Measurements from ENCODE around the gene NFATC1. TPM values are rescaled to one million over a fixed set of nuclear protein-coding genes. Genes with fewer than 3 reads are reported as not detected.
"Not testable (repeated sequence)": the region's sequence is repeated elsewhere in the genome, so short reads cannot be mapped to it uniquely, and the experiment has no call there.

Gene NFATC1
- total RNA-seq, 2 donors from 2014 or later = 89.4 to 94.8 TPM

DNA sequence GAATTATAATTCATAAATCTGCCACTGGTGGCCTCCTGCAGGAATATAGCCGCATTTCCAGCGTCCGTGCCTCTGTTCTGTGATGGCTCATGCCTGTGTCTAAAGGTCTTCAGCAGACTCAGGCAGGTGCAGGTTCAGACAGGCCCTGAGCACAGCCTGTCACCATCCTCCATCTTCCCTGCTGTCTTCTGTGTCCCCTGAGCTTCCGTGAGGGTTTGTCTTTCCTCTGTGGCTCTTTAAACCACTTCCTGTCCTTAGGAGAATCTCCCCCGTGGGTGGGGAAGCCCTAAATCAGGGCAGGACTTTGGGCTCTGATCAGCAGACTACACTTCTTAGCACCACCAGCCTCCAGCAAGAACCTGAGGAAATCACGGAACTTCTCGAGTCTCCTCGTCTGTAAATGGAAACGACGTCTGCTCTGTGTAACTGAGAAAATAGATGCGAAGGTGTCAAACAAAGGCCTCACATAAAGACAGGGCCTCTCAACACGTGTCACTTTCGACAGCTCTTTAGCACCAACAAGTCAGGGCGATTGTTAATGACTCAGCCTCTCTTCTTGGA, 24.1 kb upstream of the NFATC1 start:
- peak overlapping the region; percentile 21 to 85 for H3K27ac Mint-ChIP-seq
- DNase-seq (ENCODE audit: low spot score in 2 of 2) (peak in 1 of 2 donors; percentile 53), ATAC-seq (peak; percentile 51 to 86)
- H3K9me3 Mint-ChIP-seq = no peaks in the 10 kb centered on the region
- H3K36me3 Mint-ChIP-seq = no peaks in the 10 kb centered on the region

DNA sequence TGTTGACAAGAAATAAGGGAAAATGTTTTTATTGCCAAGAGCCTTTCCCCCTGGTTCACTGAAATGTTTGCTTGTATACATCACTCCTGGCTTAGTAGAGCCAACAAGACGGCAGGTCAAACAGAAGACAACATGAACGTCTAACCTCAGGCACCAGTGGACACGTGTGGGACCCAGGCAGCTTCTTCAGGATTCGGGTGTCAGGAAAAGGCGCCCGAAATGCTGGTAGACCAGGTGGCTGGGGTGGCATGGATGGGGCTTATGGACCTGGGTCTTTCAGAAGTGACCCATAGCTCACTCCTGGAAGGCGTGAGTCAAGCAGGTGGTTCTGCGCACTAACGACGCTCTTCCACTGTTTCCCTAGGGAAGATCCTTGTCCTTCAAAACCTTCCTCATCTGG, 23.3 kb upstream of the NFATC1 start:
- no peaks in the 10 kb centered on the region for H3K36me3 Mint-ChIP-seq
- no peak for ATAC-seq
- no peak overlapping the region for H3K27ac Mint-ChIP-seq
- DNase-seq (ENCODE audit: low spot score in 2 of 2) = peak in 1 of 2 donors; percentile 30
- H3K9me3 Mint-ChIP-seq = no peaks in the 10 kb centered on the region

DNA sequence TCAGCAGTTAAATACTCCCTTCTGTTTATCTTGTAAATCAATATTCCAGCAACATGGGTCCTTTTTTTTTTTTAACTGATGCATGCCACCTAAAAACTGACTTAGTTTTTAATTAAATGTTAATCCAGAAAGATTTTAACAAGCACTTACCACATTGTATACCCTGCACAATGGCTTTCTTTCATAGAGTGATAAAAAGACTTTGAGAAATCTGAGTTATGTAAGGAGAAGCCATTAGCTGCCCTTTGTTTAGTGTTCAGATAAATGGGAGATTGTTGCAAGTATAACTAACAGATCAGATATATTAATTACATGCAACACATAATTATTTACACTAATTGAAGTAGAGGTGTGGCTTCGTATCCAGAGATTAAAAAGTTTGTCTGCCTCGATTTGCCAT, 22.7 kb upstream of the NFATC1 start:
- H3K27ac Mint-ChIP-seq = no peak overlapping the region
- no peaks in the 10 kb centered on the region for H3K9me3 Mint-ChIP-seq
- ATAC-seq = no peak
- no peak for DNase-seq (ENCODE audit: low spot score in 2 of 2)
- no peaks in the 10 kb centered on the region for H3K36me3 Mint-ChIP-seq

DNA sequence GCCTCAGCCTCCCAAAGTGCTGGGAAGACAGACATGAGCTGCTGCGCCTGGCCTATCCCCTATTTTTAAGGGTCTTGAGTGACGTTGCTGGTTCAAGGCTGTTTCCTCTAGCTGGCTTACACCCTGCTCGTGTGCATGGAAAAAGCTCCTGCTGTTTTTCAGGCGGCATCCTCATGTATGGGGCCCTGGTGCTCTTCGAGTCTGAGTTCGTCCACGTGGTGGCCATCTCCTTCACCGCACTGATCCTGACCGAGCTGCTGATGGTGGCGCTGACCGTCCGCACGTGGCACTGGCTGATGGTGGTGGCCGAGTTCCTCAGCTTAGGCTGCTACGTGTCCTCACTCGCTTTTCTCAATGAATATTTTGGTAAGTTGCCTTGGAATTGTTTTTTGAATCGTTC, 22.0 kb upstream of the NFATC1 start:
- Mint-ChIP-seq H3K36me3 (no peaks in the 10 kb centered on the region), H3K9me3 (no peaks in the 10 kb centered on the region), H3K27ac (no peak overlapping the region)
- peak in 1 of 2 donors; percentile 37 for DNase-seq (ENCODE audit: low spot score in 2 of 2)
- ATAC-seq = no peak

DNA sequence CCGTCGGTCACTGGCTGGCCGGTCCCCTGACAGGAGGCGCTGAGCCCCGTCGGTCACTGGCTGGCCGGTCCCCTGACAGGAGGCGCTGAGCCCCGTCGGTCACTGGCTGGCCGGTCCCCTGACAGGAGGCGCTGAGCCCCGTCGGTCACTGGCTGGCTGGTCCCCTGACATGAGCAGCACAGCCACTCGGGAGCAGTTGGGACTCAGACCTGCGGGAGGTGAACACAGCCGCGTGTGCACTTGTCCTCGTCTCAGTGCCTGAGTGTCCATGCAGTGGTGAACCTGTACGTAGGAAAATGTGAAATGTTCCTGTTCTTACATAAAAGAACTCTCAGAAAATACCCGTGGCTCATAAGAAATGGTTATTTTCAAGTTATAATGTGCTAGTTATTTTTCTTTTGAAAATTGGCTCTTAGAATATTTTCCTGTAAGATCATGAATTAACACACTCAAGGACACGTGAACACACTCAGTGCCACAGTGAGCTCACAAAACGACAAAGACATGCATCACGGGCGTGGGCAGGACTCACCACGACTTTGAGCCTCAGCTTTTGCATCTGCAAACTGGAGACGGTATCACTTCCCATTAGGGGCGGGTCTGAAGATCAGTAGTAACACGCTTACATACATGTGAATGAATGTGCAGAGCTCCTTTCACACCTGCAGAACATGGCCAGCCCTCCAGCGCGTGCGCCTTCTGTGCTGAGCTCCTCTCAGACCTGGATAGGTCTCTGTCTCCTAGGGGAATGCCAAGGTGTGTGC, 21.1 kb upstream of the NFATC1 start:
- Mint-ChIP-seq H3K27ac (no peak overlapping the region), H3K36me3 (no peaks in the 10 kb centered on the region), H3K9me3 (no peaks in the 10 kb centered on the region)
- DNase-seq (ENCODE audit: low spot score in 2 of 2) (peak in 1 of 2 donors; percentile 34), ATAC-seq (no peak)

DNA sequence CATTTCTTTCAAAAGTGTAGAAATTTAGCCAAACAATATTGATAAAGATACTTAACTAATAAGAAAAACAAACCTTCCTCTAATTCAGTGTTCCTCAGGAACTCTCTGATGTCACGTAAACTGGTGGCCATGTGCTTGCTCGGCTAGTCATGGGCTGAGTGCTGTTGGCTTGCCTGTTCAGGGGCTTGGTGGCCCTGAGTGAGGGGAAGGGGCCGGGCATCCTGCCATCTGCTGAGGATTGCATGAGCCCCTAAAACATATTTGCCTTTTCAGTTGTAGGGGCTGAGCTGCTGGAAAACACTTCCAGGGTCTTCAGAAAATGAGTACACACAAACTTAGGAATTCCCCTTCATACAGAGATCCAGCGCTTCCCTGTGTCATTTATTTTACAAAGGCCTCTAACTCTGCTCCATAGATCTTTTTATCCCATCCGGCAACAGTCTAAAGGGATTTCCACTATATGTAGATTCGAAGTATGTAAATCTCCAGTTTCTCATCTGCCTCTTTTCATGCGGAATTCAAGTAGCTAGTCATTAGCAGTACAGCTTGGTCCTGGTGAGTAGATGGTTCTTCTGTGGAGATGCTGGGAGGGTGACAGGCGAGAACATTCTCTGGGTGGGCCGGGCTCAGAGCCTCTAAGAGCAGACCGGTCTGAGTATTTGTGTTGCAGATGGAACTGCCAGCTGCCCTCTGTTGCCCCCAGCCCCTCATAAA, 20.1 kb upstream of the NFATC1 start:
- ATAC-seq = no peak
- peak in 1 of 2 donors; percentile 30 for DNase-seq (ENCODE audit: low spot score in 2 of 2)
- no peak overlapping the region for H3K27ac Mint-ChIP-seq
- H3K9me3 Mint-ChIP-seq = no peaks in the 10 kb centered on the region
- no peaks in the 10 kb centered on the region for H3K36me3 Mint-ChIP-seq

DNA sequence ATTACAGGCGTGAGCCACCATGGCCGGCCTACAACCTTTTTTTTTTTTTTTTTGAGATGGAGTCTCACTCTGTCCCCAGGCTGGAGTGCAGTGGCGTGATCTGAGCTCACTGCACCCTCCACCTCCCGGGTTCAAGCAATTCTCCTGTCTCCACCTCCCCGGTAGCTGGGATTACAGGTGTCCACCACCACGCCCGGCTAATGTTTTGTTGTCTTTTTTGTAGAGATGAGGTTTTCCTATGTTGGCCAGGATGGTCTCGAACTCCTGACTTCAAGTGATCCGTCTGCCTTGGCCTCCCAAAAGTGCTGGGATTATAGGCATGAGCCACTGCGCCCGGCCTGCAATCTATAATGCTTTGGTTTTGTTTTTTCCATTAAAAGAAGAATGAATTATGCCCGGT, 19.1 kb upstream of the NFATC1 start:
- peak in 1 of 2 donors; percentile 2 for DNase-seq (ENCODE audit: low spot score in 2 of 2)
- not testable (repeated sequence) for H3K9me3 Mint-ChIP-seq, H3K27ac Mint-ChIP-seq, H3K36me3 Mint-ChIP-seq, ATAC-seq

DNA sequence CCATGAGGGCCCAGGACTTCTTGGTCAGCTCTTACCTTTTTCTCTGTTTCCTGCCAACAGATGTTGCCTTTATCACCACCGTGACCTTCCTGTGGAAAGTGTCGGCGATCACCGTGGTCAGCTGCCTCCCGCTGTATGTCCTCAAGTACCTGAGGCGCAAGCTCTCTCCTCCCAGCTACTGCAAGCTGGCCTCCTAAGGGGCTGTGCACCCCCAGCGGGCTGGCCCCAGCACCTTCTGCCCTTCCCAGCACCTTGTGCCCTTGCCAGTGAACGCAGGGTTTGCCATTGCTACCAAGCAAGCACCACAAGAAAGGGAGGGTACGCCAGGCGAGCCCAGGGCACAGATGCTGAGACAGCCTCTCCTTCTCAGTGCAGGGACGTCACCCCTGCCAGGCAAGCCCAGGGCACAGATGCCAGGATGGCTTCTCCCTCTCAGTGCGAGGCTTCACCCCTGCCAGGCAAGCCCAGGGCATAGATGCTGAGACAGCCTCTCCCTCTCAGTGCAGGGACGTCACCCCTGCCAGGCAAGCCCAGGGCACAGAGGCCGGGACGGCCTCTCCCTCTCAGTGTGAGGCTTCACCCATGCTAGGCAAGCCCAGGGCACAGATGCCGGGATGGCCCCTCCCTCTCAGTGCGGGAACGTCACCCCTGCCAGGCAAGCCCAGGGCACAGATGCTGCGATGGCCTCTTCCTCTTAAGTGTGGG, 18.4 kb upstream of the NFATC1 start:
- H3K9me3 Mint-ChIP-seq = no peaks in the 10 kb centered on the region
- ATAC-seq (no peak), DNase-seq (ENCODE audit: low spot score in 2 of 2) (peak in 1 of 2 donors; percentile 51)
- peak overlapping the region in 1 of 2 donors; percentile 68 for H3K27ac Mint-ChIP-seq
- H3K36me3 Mint-ChIP-seq = no peaks in the 10 kb centered on the region

DNA sequence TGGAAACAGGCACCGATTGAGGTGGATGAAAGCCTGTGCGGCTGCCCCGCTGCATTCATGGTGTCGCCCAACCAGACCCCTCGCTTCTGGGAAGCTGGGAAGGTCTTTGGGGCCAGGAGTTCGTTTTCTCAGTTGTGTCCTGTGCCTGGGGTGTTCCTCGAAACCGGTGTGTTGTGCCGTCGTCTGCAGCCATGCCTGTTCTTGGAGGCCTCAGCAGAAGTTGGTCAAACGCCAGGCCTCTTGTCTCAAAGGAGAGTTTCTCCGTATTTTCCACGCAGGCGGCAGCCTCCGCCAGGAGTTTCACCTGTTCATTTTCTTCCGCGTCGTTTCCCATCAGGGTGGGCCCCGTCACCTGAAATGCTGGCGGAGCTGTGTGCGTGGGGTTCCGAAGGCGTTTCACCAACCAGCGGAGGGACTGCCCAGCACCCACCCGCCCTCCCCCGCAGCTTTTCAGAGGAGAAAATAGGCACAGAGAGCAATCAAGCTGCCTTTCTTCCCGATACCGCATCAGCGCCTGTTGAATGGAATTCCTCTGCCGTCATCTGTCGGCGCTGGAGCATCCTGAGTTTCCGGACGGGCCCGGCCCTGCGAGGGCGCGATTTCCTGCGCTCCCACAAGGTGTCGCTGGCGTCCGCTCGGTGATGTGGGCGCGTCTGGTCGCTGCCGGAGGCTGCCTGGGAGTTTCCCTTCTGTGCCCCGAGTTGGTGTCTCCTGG, 17.0 kb upstream of the NFATC1 start:
- Mint-ChIP-seq H3K9me3 (no peaks in the 10 kb centered on the region), H3K27ac (peak overlapping the region in 1 of 2 donors; percentile 79), H3K36me3 (no peaks in the 10 kb centered on the region)
- DNase-seq (ENCODE audit: low spot score in 2 of 2) = peak; percentile 86 to 91
- peak; percentile 84 to 93 for ATAC-seq

DNA sequence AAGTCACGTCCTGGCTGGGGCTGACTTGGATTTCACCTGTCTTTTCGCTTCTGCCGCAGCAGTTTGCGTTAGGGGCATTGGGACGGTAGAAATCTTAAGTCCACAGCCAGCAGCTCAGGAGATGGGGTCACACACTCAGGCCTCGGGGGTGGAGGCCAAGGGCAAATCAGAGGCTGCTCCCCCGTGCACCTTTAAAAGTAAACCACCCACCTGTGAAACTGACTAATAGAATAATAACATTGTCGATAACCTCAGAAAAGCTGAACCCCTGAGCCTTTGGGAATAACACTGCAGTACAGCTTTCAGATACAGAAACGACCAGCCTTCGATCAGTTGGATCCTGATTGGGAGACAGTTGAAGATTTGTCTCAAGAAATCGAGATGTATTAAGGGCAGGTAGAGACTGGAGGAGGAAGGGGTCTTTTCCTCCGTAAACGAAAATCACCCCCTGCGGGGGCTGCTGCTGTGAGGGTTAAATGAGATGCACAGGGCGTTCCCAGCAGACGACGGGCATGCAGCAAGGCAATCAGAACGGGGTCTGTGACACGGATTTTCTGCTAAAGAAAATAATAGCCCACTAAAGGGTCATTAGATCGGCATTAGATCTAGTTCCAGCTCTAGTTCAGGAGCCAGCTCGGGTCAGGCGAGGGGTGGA, 16.4 kb upstream of the NFATC1 start:
- Mint-ChIP-seq H3K9me3 (no peaks in the 10 kb centered on the region), H3K27ac (no peak overlapping the region), H3K36me3 (no peaks in the 10 kb centered on the region)
- DNase-seq (ENCODE audit: low spot score in 2 of 2) (no peak), ATAC-seq (no peak)

DNA sequence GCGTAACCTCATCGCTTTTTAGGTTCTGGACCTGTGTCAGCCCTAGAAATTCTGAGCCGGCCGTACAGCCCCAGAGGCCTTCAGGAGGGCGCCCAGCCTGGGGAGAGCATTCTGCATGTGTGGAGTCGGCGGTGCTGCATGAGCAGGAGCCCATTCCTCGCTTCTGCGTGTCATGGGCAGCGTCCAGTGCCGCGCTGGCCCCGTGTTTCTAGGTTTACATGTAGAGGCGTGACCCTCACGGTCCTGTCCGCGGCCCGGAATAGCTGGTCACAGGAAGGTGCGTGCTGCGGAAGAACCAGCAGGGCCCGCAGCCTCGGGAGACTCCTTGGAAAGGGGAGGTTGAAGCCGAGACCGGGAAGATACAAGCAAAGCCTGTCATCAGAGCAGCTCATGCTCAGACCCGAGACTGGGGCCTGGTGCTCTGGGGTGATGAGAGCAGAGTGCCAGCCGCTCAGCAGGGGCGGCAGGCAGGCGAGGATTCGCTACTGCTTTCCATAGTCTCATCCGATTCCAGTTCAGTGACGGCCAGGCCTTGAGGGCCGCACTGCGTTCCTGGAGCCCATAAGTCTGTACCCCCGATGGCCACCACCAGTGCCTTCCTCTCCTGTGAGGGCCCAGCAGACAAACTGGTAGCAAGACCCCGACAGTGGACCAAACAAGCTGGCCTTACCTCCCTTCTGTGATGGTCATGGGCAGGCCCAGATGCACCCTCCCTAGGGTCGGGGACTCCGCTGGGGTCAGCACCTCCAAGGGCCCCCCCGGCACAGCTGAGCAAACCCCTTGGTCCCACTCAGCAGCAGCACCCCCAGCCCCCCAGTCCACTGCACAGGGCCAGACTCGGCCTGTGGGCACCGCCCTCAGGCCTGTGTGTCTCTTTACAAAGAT, 15.6 kb upstream of the NFATC1 start:
- peak in 1 of 2 donors; percentile 52 for DNase-seq (ENCODE audit: low spot score in 2 of 2)
- ATAC-seq = peak in 1 of 2 donors; percentile 8

DNA sequence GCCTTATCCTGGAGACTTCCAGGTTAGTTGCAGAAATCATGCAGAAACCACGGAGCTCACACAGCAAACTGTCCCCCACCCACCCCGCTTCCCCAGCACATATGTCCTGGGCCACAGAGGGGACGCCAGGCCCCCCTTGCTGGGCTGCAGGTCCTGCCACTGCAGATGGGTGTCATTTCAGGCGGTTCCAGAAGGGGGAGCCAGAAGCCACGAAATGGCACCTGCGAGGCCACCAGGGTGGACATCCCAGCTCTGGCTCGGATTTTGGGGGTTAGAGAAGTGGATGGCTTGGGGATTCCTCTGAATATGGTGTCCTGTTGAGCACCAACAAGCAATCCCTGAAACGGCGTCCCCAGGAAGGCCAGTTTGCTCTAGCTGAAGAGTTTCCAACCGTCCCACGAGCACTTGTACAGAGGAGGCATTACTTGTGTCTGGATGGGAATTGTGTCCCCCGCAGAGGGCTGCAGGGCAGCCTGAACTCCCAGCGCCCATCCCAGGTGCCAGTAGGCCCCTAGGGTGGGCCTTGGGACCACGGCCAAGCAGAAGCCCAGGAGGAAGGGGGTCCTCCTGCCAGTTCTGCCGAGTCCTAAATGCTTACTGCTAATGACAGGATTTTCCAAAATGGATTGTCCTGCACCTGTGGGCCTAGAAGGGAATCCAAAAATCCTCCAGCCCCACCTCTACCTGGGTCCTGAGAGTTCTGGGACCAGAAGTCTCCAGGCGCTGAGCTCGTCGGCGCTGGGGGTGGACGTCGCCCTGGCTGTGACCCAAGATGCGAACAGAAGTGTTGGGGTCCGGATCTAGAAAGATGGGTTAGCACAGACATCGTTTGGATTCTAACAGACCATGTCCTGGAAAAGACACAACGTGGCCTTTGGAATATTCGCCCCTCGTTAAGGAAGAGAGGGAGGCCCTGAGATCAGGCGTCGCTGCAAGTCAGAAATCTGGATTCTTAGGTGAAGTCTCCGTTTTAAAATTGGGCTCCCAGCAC, 14.6 kb upstream of the NFATC1 start:
- Mint-ChIP-seq H3K27ac (peak overlapping the region in 1 of 2 donors; percentile 46), H3K36me3 (no peaks in the 10 kb centered on the region), H3K9me3 (no peaks in the 10 kb centered on the region)
- ATAC-seq (peak; percentile 49 to 59), DNase-seq (ENCODE audit: low spot score in 2 of 2) (peak in 1 of 2 donors; percentile 83)

More for the DNA sequence above, 15.6 kb upstream of the NFATC1 start:
- no peaks in the 10 kb centered on the region for H3K9me3 Mint-ChIP-seq
- peak overlapping the region in 1 of 2 donors; percentile 46 for H3K27ac Mint-ChIP-seq
- no peaks in the 10 kb centered on the region for H3K36me3 Mint-ChIP-seq

DNA sequence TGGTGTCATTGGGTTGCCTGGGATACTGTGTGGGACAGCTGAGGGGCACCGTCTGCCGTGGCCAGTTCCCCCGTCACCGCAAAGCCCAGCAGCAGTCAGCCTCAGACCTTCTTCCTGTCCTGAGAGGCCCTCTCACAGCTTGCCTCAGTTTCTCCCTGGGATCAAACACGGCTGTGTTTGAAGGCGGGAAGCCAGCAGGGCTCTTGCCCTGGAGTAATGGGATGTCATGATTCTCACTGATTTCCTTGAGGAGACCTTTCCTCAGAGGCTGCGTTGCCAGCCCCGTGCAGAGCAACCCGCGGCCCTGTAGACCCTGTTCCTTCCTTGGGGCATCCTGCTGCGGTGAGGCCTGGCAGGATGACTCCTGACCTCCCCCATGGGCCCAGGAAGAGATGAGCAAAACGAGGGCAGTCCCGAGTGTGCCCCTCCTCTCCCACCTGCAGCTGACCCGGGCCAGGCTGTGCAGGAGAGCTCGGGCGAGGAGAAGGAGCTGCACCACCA, 13.9 kb upstream of the NFATC1 start:
- no peak for ATAC-seq
- Mint-ChIP-seq H3K9me3 (no peaks in the 10 kb centered on the region), H3K36me3 (no peaks in the 10 kb centered on the region), H3K27ac (no peak overlapping the region)
- DNase-seq (ENCODE audit: low spot score in 2 of 2) = no peak
